ENCODE results near the gene AK4.

The AK4 gene

DNA sequence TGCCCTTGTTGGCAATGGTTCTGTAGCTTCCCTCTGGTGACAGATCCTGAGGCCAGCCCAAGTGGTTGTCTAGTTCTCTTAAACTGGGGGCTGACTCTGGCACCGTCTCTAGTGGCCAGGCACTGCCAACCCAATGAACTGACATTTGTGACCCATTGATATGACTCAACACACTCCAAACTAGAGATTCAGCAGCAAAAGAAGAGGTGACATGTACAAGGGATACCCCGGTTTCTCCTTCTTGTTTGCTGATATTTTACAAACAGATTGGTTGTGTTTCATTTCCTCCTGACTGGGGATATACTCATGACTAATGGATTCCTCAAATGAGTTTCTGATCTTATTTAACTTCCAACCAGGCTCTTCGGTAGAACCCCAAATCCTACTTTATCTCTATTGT lies 95.5 kb downstream of the AK4 start (continued):
- TF ChIP-seq ZNF121 (tag by site-specific recombination; IDR thresholded peaks at IDR 0.05) (no peak), MYNN (tag by site-specific recombination; IDR thresholded peaks at IDR 0.05; ENCODE audit: borderline replicate concordance) (no peak), ZNF157 (tag by site-specific recombination; IDR thresholded peaks at IDR 0.05) (no peak), ZNF529 (tag by site-specific recombination; IDR thresholded peaks at IDR 0.05; ENCODE audit: insufficient replicate concordance) (no peak), ZSCAN16 (tag by site-specific recombination; IDR thresholded peaks at IDR 0.05) (no peak), ZNF24 (tag by site-specific recombination; IDR thresholded peaks at IDR 0.05) (no peak), SALL2 (tag by site-specific recombination; IDR thresholded peaks at IDR 0.05; ENCODE audit: borderline replicate concordance) (no peak), KLF10 (tag by site-specific recombination; IDR thresholded peaks at IDR 0.05) (no peak)

DNA sequence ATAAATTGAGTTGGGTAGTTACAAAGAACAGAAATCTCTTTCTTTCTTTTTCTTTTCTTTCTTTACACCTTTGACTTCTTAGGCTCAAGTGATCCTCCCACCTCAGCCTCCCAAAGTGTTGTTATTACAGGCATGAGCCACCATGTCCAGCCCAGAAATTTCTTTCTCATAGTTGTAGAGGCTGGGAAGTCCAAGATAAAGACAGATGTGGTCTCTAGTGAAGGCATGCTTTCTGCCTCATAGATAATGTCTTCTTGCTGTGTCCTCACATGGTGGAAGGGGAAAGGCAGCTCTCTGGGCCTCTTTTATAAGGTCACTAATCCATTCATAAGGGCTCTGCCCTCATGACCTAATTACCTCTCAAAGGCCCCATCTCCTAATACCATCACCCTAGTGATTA lies 97.3 kb downstream of the AK4 start:
- Histone ChIP-seq H3K36me3 (ENCODE audit: control insufficient read depth in 2 of 2, insufficient read depth in 1 of 2, low read length in 2 of 2) (no peaks in the 10 kb centered on the region), H3K9me3 (ENCODE audit: control insufficient read depth, insufficient read depth, low read depth, low read length) (no peaks in the 10 kb centered on the region), H3K27ac (ENCODE audit: extremely low read depth, low read depth, low read length) (no peak overlapping the region), H3K4me1 (ENCODE audit: control insufficient read depth, insufficient read depth, low read length) (no peaks in the 10 kb centered on the region), H3K4me3 (ENCODE audit: low read depth, low read length) (no peak overlapping the region)
- ChIA-PET CTCF (interaction anchor here (1.6 kb wide), 1 partner anchor 442 kb away, joined by 4 read pairs; no protein-coding TSS in a partner anchor), POLR2A (no interaction called here)
- no peak for TF ChIP-seq ZNF561 (tag by site-specific recombination; IDR thresholded peaks at IDR 0.05; ENCODE audit: borderline replicate concordance)
- TF ChIP-seq MYNN (tag by site-specific recombination; IDR thresholded peaks at IDR 0.05; ENCODE audit: borderline replicate concordance) = no peak
- TF ChIP-seq ZNF621 (tag by site-specific recombination; IDR thresholded peaks at IDR 0.05) = no peak
- TF ChIP-seq, protein P1, sequence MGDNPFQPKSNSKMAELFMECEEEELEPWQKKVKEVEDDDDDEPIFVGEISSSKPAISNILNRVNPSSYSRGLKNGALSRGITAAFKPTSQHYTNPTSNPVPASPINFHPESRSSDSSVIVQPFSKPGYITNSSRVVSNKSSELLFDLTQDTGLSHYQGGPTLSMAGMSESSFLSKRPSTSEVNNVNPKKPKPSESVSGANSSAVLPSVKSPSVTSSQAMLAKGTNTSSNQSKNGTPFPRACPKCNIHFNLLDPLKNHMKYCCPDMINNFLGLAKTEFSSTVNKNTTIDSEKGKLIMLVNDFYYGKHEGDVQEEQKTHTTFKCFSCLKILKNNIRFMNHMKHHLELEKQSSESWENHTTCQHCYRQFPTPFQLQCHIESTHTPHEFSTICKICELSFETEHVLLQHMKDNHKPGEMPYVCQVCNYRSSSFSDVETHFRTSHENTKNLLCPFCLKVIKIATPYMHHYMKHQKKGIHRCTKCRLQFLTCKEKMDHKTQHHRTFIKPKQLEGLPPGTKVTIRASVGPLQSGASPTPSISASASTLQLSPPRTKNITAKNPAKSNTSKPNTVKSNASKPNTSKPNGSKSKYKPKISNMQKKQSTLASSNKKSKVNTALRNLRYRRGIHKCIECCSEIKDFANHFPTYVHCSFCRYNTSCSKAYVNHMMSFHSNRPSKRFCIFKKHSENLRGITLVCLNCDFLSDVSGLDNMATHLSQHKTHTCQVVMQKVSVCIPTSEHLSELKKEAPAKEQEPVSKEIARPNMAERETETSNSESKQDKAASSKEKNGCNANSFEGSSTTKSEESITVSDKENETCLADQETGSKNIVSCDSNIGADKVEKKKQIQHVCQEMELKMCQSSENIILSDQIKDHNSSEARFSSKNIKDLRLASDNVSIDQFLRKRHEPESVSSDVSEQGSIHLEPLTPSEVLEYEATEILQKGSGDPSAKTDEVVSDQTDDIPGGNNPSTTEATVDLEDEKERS (tag by site-specific recombination; IDR thresholded peaks at IDR 0.05) = no peak
- no peak for TF ChIP-seq ZNF624 (tag by site-specific recombination; IDR thresholded peaks at IDR 0.05)
- TF ChIP-seq, protein P2, sequence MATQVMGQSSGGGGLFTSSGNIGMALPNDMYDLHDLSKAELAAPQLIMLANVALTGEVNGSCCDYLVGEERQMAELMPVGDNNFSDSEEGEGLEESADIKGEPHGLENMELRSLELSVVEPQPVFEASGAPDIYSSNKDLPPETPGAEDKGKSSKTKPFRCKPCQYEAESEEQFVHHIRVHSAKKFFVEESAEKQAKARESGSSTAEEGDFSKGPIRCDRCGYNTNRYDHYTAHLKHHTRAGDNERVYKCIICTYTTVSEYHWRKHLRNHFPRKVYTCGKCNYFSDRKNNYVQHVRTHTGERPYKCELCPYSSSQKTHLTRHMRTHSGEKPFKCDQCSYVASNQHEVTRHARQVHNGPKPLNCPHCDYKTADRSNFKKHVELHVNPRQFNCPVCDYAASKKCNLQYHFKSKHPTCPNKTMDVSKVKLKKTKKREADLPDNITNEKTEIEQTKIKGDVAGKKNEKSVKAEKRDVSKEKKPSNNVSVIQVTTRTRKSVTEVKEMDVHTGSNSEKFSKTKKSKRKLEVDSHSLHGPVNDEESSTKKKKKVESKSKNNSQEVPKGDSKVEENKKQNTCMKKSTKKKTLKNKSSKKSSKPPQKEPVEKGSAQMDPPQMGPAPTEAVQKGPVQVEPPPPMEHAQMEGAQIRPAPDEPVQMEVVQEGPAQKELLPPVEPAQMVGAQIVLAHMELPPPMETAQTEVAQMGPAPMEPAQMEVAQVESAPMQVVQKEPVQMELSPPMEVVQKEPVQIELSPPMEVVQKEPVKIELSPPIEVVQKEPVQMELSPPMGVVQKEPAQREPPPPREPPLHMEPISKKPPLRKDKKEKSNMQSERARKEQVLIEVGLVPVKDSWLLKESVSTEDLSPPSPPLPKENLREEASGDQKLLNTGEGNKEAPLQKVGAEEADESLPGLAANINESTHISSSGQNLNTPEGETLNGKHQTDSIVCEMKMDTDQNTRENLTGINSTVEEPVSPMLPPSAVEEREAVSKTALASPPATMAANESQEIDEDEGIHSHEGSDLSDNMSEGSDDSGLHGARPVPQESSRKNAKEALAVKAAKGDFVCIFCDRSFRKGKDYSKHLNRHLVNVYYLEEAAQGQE (tag by site-specific recombination; IDR thresholded peaks at IDR 0.05) = no peak
- no peak for TF ChIP-seq ZNF600 (tag by site-specific recombination; IDR thresholded peaks at IDR 0.05)
- TF ChIP-seq, protein P3, sequence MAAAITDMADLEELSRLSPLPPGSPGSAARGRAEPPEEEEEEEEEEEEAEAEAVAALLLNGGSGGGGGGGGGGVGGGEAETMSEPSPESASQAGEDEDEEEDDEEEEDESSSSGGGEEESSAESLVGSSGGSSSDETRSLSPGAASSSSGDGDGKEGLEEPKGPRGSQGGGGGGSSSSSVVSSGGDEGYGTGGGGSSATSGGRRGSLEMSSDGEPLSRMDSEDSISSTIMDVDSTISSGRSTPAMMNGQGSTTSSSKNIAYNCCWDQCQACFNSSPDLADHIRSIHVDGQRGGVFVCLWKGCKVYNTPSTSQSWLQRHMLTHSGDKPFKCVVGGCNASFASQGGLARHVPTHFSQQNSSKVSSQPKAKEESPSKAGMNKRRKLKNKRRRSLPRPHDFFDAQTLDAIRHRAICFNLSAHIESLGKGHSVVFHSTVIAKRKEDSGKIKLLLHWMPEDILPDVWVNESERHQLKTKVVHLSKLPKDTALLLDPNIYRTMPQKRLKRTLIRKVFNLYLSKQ (tag by site-specific recombination; IDR thresholded peaks at IDR 0.05; ENCODE audit: borderline replicate concordance) = no peak

All from HEK293 (cell line).